B cell (primary cell): ENCODE results near the gene GCN1. TPM values are rescaled to one million over a fixed set of nuclear protein-coding genes. Genes with fewer than 3 reads are reported as not detected.

Experiments used
- ATAC-seq: fragments of 200-7000 bp; cut with Tn5 transposase; one replicate; pipeline ENCODE4 v1.10.0; 2021; ENCODE audit warnings: low read depth, mild to moderate bottlenecking, moderate number of reproducible peaks, moderate library complexity
- CTCF ChIA-PET: fragments of 350-600 bp; sonication (Branson Sonifier 250); formaldehyde crosslinking; loops from one replicate; lab custom pipeline; 2021; ENCODE audit warnings: antibody characterized with exemption, inconsistent platforms; lab: Charles Lee
- POLR2A ChIA-PET: fragments of 350-600 bp; sonication (Branson Sonifier 250); formaldehyde crosslinking; loops from one replicate; lab custom pipeline; 2021; ENCODE audit warnings: antibody characterized with exemption; lab: Charles Lee
- DNase-seq: peaks from one replicate; pipeline ENCODE4 v3.0.0; 2013
- H2AFZ ChIP-seq: 2 replicates; pipeline ENCODE4 v1.6.1; 2012; ENCODE audit warnings: mild to moderate bottlenecking, low read depth, low read length; ENCODE audit not compliant: insufficient read depth, poor library complexity, severe bottlenecking
- H3K27ac ChIP-seq, 2 donors: 1 replicate in 1 of 2; 2 replicates in 1 of 2; pipeline ENCODE4 v1.5.1; 2012 to 2013; ENCODE audit warnings: low read length in 2 of 2, mild to moderate bottlenecking in 2 of 2, moderate library complexity in 1 of 2
- H3K27me3 ChIP-seq, 4 experiments: fragments of 200-600 bp in 1 of 4; sonication (generic) in 1 of 4; replicated peaks in 1 of 4; 1 replicate in 2 of 4; 2 replicates in 2 of 4; pipeline versions ENCODE4 v1.6.1 to v1.7.0; 2013 to 2016; ENCODE audit warnings: low read length in 3 of 4, mild to moderate bottlenecking in 2 of 4, mixed read lengths in 1 of 4, moderate library complexity in 1 of 4; ENCODE audit not compliant: insufficient read depth in 4 of 4, control insufficient read depth in 3 of 4; ENCODE audit errors: control extremely low read depth in 1 of 4
- H3K36me3 ChIP-seq, 2 experiments: replicated peaks in 1 of 2; 1 replicate in 1 of 2; 2 replicates in 1 of 2; pipeline versions ENCODE4 v1.6.1 to v1.7.1; 2013; ENCODE audit warnings: low read length in 1 of 2; ENCODE audit not compliant: insufficient read depth in 2 of 2, control insufficient read depth in 1 of 2; ENCODE audit errors: control extremely low read depth in 1 of 2, extremely low read depth in 1 of 2
- H3K4me1 ChIP-seq, 2 donors: fragments of 200-600 bp in 1 of 2; sonication (generic) in 1 of 2; 1 replicate in 1 of 2; 2 replicates in 1 of 2; pipeline versions ENCODE4 v1.5.1 to v1.6.1; 2013 to 2017; ENCODE audit warnings: low read length in 2 of 2; ENCODE audit not compliant: control insufficient read depth in 2 of 2, insufficient read depth in 2 of 2
- H3K4me2 ChIP-seq: replicated peaks from 2 replicates; pipeline ENCODE3; 2012; ENCODE audit warnings: mild to moderate bottlenecking, low read depth, low read length; ENCODE audit not compliant: poor library complexity, severe bottlenecking
- H3K4me3 ChIP-seq, 5 experiments: fragments of 200-600 bp in 1 of 5; sonication (generic) in 1 of 5; 1 replicate in 3 of 5; 2 replicates in 2 of 5; pipeline versions ENCODE4 v1.5.1 to v1.7.0; 2011 to 2016; ENCODE audit warnings: low read length in 4 of 5, mild to moderate bottlenecking in 4 of 5, low read depth in 2 of 5, control low read depth in 1 of 5, moderate library complexity in 1 of 5; ENCODE audit not compliant: insufficient read depth in 1 of 5; ENCODE audit errors: control extremely low read depth in 1 of 5, extremely low read depth in 1 of 5
- H3K79me2 ChIP-seq: fragments of 200-600 bp; sonication (generic); one replicate; pipeline ENCODE4 v1.6.0; 2016; ENCODE audit warnings: low read length; ENCODE audit not compliant: control insufficient read depth, insufficient read depth
- H3K9ac ChIP-seq: fragments of 200-600 bp; sonication (generic); 2 replicates; pipeline ENCODE4 v1.6.1; 2017; ENCODE audit warnings: mild to moderate bottlenecking, low read length, moderate library complexity
- H3K9me3 ChIP-seq, 3 donors: one replicate each; pipeline versions ENCODE4 v1.6.1 to v1.7.1; 2013; ENCODE audit warnings: low read length in 2 of 3; ENCODE audit not compliant: control insufficient read depth in 2 of 3, insufficient read depth in 1 of 3; ENCODE audit errors: control extremely low read depth in 1 of 3
- H4K20me1 ChIP-seq: 2 replicates; pipeline ENCODE4 v1.6.0; 2012; ENCODE audit warnings: mild to moderate bottlenecking, low read length; ENCODE audit not compliant: insufficient read depth, control insufficient read depth, poor library complexity, severe bottlenecking
- H3K27ac Mint-ChIP-seq: one replicate; pipeline ENCODE4 v1.8.0; 2021; ENCODE audit warnings: mixed read lengths
- H3K27me3 Mint-ChIP-seq: one replicate; pipeline ENCODE4 v1.8.0; 2021; ENCODE audit warnings: mixed read lengths
- H3K4me1 Mint-ChIP-seq: one replicate; pipeline ENCODE4 v1.8.0; 2021; ENCODE audit warnings: mixed read lengths
- H3K4me3 Mint-ChIP-seq: one replicate; pipeline ENCODE4 v1.8.0; 2021; ENCODE audit warnings: mixed read lengths
- H3K9me3 Mint-ChIP-seq: one replicate; pipeline ENCODE4 v1.8.0; 2022; ENCODE audit warnings: mixed read lengths; ENCODE audit not compliant: insufficient read depth
- EZH2 ChIP-seq: IDR thresholded peaks from 2 replicates; pipeline ENCODE4 v1.6.1; 2012; ENCODE audit warnings: borderline replicate concordance, low read depth, mild to moderate bottlenecking, moderate library complexity, low read length; ENCODE audit not compliant: insufficient read depth, poor library complexity, severe bottlenecking
- WGBS: methylation state at CpG from one replicate; pipeline ENCODE4 v1.1.5; 2013; ENCODE audit warnings: missing lambda C conversion rate; ENCODE audit not compliant: insufficient coverage; 5-methylcytosine and 5-hydroxymethylcytosine counted together
- intact Hi-C: fragments of 100-400 bp; cut with micrococcal nuclease; formaldehyde crosslinking; loops from one replicate; pipeline ENCODE4 v1.10.0; 2022
- polyA plus RNA-seq: library from polyadenylated mRNA; depleted of rRNA; stranded (reverse); fragments of >200 nt; gene quantifications from 2 replicates; pipeline ENCODE4 v1.2.3, GENCODE V29; 2012
- total RNA-seq, 2 donors: library from RNA; stranded (reverse); fragments of 120-200 nt in 1 of 2; gene quantifications; 1 replicate in 1 of 2; 2 replicates in 1 of 2; pipeline versions ENCODE4 v1.2.3 to v1.2.4, GENCODE V29; 2013 to 2022
- TF ChIP-seq, protein P1 (sequence below): fragments of 200-600 bp; IDR thresholded peaks from one replicate; pipeline ENCODE4 v1.8.0; 2022; ENCODE audit warnings: antibody characterized with exemption, mild to moderate bottlenecking

GCN1 gene
- total and polyA plus RNA-seq, 2 donors (not counting 1 experiment from before 2014, with no cell fraction given): 41.3 to 127 TPM

DNA sequence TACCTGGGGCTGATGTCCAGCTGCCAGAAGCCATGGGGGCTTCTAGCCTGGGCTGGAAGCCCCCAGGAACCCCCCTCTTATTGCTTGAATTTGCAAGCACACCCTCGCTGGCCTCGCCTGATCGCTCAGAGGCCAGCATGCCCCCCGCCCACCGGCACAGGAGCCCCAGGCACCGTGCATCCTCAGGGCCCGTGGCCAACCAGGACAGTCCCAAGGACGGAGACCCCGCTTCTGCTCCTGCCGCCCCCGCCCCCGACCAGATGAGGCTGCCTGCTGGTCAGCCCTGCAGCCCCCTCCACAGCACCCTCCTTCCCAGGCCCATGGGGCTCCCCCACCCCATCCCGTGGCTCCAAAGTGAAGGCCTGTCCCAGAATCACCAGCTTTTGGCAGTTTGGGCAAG is 99.2 kb downstream of the GCN1 start:
- peaks cover 57% of the 10 kb centered on the region for H4K20me1 ChIP-seq
- 94% methylated on average over 12 of the region's 13 CpGs for WGBS
- no peaks in the 10 kb centered on the region for H3K27me3 Mint-ChIP-seq

DNA sequence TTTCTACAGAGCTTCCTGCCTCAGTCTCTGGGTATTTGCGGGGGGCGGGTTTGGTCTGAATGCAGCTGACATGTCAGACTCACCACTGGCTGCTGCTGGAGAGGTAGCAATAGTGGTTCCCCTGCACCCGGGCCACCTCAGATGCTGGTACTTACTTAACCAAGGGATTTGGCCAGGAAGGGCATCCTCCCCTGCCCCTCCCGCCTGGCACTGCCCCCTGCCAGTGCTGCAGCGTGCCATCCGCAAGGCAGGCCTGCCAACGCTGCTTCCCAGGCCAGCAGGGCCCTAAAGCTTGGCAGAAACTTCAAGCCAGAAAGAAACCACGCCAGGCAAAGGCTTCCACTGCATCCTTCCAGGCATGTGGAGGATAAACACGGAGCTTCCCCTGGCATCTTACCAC is 100.0 kb downstream of the GCN1 start:
- ATAC-seq (no peak), DNase-seq (no peak)
- no peaks in the 10 kb centered on the region for H3K4me1 ChIP-seq
- ChIA-PET CTCF (no interaction called here), POLR2A (no interaction called here)
- intact Hi-C loops: no loop called here
- no peak overlapping the region for H3K27ac Mint-ChIP-seq
- H3K4me1 Mint-ChIP-seq: no peaks in the 10 kb centered on the region
- no peak overlapping the region for H3K4me3 ChIP-seq
- no peak overlapping the region for H3K4me3 Mint-ChIP-seq
- TF ChIP-seq, protein P1, sequence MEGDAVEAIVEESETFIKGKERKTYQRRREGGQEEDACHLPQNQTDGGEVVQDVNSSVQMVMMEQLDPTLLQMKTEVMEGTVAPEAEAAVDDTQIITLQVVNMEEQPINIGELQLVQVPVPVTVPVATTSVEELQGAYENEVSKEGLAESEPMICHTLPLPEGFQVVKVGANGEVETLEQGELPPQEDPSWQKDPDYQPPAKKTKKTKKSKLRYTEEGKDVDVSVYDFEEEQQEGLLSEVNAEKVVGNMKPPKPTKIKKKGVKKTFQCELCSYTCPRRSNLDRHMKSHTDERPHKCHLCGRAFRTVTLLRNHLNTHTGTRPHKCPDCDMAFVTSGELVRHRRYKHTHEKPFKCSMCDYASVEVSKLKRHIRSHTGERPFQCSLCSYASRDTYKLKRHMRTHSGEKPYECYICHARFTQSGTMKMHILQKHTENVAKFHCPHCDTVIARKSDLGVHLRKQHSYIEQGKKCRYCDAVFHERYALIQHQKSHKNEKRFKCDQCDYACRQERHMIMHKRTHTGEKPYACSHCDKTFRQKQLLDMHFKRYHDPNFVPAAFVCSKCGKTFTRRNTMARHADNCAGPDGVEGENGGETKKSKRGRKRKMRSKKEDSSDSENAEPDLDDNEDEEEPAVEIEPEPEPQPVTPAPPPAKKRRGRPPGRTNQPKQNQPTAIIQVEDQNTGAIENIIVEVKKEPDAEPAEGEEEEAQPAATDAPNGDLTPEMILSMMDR: no peak
- no peak overlapping the region for H2AFZ ChIP-seq
- peaks cover 0 to 39% of the 10 kb centered on the region in 2 experiments for H3K36me3 ChIP-seq
- 94% methylated on average over 9 of the region's 9 CpGs for WGBS
- no peak overlapping the region for H3K27ac ChIP-seq
- no peaks in the 10 kb centered on the region for H3K27me3 Mint-ChIP-seq
- H3K4me2 ChIP-seq: no peak overlapping the region
- H3K9me3 ChIP-seq: no peaks in the 10 kb centered on the region
- H4K20me1 ChIP-seq: peaks cover 48% of the 10 kb centered on the region
- no peak overlapping the region for H3K9ac ChIP-seq
- peaks cover 14% of the 10 kb centered on the region for H3K79me2 ChIP-seq
- no peaks in the 10 kb centered on the region for H3K9me3 Mint-ChIP-seq
- H3K27me3 ChIP-seq: no peaks in the 10 kb centered on the region

More for the DNA sequence above, 99.2 kb downstream of the GCN1 start:
- POLR2A ChIA-PET: no interaction called here
- Mint-ChIP-seq H3K4me1 (no peaks in the 10 kb centered on the region), H3K9me3 (no peaks in the 10 kb centered on the region), H3K4me3 (no peak overlapping the region), H3K27ac (no peak overlapping the region)
- TF ChIP-seq EZH2: no peak
- TF ChIP-seq, protein P1: no peak
- no peak overlapping the region for H3K4me2 ChIP-seq
- H2AFZ ChIP-seq: no peak overlapping the region
- no peak for DNase-seq
- ATAC-seq: no peak
- H3K9me3 ChIP-seq: no peaks in the 10 kb centered on the region
- H3K4me1 ChIP-seq: no peaks in the 10 kb centered on the region
- H3K79me2 ChIP-seq: peaks cover 22% of the 10 kb centered on the region
- intact Hi-C loops: no loop called here
- no peak overlapping the region for H3K27ac ChIP-seq
- H3K4me3 ChIP-seq: no peak overlapping the region
- H3K36me3 ChIP-seq: peaks cover 0 to 47% of the 10 kb centered on the region in 2 experiments
- CTCF ChIA-PET: no interaction called here
- no peaks in the 10 kb centered on the region for H3K27me3 ChIP-seq
- H3K9ac ChIP-seq: no peak overlapping the region
